ENCODE data around the gene FKBP10.

Gene FKBP10

GRCh38 chr17:41772218-41772585 lies 40.6 kb upstream of the FKBP10 start:
- H3K9me2 ChIP-seq (replicated peaks; ENCODE audit: low read depth, low read length), result no peaks in the 10 kb centered on the region
- no peak overlapping the region for H3K4me2 ChIP-seq (ENCODE audit: low read depth, low read length, poor library complexity, severe bottlenecking)
- peaks cover 59% of the 10 kb centered on the region; the same call in 1 of the 2 replicates for H3K36me3 ChIP-seq (ENCODE audit: insufficient read depth, low read length)
- H3K9ac ChIP-seq (ENCODE audit: low read depth, low read length, poor library complexity, severe bottlenecking), result no peak overlapping the region
- H3K79me2 ChIP-seq (ENCODE audit: insufficient read depth, low read length), result peaks cover 44% of the 10 kb centered on the region
- no peaks in the 10 kb centered on the region for H3K4me1 ChIP-seq (ENCODE audit: insufficient read depth, low read length, poor library complexity, severe bottlenecking)
- H3K27me3 ChIP-seq (ENCODE audit: insufficient read depth, low read length, poor library complexity, severe bottlenecking), result no peaks in the 10 kb centered on the region
- H4K20me1 ChIP-seq (ENCODE audit: insufficient read depth, low read length, poor library complexity, severe bottlenecking), result peaks cover 38% of the 10 kb centered on the region
- no peak overlapping the region for H2AFZ ChIP-seq (ENCODE audit: low read length)
- no peaks in the 10 kb centered on the region for H3K9me3 ChIP-seq (ENCODE audit: insufficient read depth, low read depth, low read length)
- H3F3A ChIP-seq (ENCODE audit: low read depth), result no peaks in the 10 kb centered on the region
- TF ChIP-seq EZH2phosphoT487 (IDR thresholded peaks at IDR 0.05; ENCODE audit: borderline replicate concordance), result no peak
- TF ChIP-seq, protein P1, sequence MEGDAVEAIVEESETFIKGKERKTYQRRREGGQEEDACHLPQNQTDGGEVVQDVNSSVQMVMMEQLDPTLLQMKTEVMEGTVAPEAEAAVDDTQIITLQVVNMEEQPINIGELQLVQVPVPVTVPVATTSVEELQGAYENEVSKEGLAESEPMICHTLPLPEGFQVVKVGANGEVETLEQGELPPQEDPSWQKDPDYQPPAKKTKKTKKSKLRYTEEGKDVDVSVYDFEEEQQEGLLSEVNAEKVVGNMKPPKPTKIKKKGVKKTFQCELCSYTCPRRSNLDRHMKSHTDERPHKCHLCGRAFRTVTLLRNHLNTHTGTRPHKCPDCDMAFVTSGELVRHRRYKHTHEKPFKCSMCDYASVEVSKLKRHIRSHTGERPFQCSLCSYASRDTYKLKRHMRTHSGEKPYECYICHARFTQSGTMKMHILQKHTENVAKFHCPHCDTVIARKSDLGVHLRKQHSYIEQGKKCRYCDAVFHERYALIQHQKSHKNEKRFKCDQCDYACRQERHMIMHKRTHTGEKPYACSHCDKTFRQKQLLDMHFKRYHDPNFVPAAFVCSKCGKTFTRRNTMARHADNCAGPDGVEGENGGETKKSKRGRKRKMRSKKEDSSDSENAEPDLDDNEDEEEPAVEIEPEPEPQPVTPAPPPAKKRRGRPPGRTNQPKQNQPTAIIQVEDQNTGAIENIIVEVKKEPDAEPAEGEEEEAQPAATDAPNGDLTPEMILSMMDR (conservative IDR thresholded peaks at IDR 0.05; ENCODE audit: low read length), result no peak
- H3K4me3 ChIP-seq (ENCODE audit: low read length, poor library complexity, severe bottlenecking), result no peak overlapping the region

DNA sequence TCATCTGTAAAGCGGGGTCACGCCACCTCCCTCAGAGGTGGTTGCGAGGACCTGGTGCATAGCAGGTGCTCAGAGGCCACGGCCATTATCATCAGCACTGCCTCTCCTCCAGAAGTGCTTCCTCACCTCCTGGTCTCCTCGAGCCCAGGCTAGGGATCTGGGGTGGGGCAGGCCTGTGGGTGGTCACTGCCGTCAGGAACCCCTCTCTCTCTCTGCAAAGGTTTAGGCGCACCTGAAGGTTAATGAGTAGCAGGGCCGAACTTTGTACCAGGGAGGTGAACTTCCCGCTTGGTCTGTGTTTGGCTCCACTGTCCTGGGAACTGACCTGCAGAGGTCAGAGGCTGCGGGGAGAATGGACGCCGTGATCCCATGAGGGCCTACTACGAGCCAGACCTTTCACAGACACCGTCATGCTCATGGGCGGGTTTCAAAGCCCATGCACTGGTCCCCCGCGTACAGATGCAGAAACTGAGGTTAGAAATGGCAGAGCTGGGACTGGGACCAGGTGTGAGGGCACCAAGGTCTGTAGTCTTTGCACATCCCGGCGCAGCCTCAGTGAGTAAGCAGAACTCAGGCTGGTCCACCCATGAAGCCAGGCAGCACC lies 40.1 kb upstream of the FKBP10 start:
- H3K79me2 ChIP-seq (ENCODE audit: insufficient read depth, low read length), result peaks cover 49% of the 10 kb centered on the region
- H3K9me2 ChIP-seq (replicated peaks; ENCODE audit: low read depth, low read length), result no peaks in the 10 kb centered on the region
- H4K20me1 ChIP-seq (ENCODE audit: insufficient read depth, low read length, poor library complexity, severe bottlenecking), result peaks cover 42% of the 10 kb centered on the region
- H3K27me3 ChIP-seq (ENCODE audit: insufficient read depth, low read length, poor library complexity, severe bottlenecking), result no peaks in the 10 kb centered on the region
- no peak overlapping the region for H3K4me3 ChIP-seq (ENCODE audit: low read length, poor library complexity, severe bottlenecking)
- H3K4me1 ChIP-seq (ENCODE audit: insufficient read depth, low read length, poor library complexity, severe bottlenecking), result no peaks in the 10 kb centered on the region
- no peaks in the 10 kb centered on the region for H3F3A ChIP-seq (ENCODE audit: low read depth)
- no peak overlapping the region for H3K9ac ChIP-seq (ENCODE audit: low read depth, low read length, poor library complexity, severe bottlenecking)
- H2AFZ ChIP-seq (ENCODE audit: low read length), result no peak overlapping the region
- peaks cover 59% of the 10 kb centered on the region; the same call in 1 of the 2 replicates for H3K36me3 ChIP-seq (ENCODE audit: insufficient read depth, low read length)
- no peak overlapping the region for H3K4me2 ChIP-seq (ENCODE audit: low read depth, low read length, poor library complexity, severe bottlenecking)
- H3K9me3 ChIP-seq (ENCODE audit: insufficient read depth, low read depth, low read length), result no peaks in the 10 kb centered on the region
- TF ChIP-seq, protein P1 (conservative IDR thresholded peaks at IDR 0.05; ENCODE audit: low read length), result no peak
- TF ChIP-seq EZH2phosphoT487 (IDR thresholded peaks at IDR 0.05; ENCODE audit: borderline replicate concordance), result no peak

DNA sequence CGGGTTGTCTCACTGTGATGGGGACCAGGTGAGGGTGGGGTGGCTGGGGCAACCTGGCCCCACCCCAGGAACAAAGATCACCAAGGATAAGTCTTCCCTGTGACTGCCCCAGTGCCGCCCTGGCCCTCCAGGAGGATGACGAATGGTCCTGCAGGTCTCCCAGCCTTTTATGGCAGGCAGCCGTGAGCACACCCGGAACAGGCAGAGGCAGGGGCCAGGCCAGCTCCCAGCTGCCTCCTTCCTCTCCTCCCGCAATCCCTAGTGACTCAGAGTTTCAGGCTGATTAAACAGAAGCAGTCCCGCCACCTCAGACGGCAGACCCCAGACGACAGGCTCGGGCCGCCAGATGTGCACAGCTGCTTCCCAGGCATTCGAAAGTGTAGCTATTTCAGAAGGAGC lies 39.6 kb upstream of the FKBP10 start:
- Histone ChIP-seq H3K4me2 (ENCODE audit: low read depth, low read length, poor library complexity, severe bottlenecking) (no peak overlapping the region), H3K4me3 (ENCODE audit: low read length, poor library complexity, severe bottlenecking) (no peak overlapping the region), H3K27me3 (ENCODE audit: insufficient read depth, low read length, poor library complexity, severe bottlenecking) (no peaks in the 10 kb centered on the region), H2AFZ (ENCODE audit: low read length) (no peak overlapping the region), H3K9ac (ENCODE audit: low read depth, low read length, poor library complexity, severe bottlenecking) (no peak overlapping the region), H3K9me2 (replicated peaks; ENCODE audit: low read depth, low read length) (no peaks in the 10 kb centered on the region), H3K4me1 (ENCODE audit: insufficient read depth, low read length, poor library complexity, severe bottlenecking) (no peaks in the 10 kb centered on the region), H3K36me3 (ENCODE audit: insufficient read depth, low read length) (peaks cover 56% of the 10 kb centered on the region; the same call in 1 of the 2 replicates), H3K79me2 (ENCODE audit: insufficient read depth, low read length) (peaks cover 54% of the 10 kb centered on the region), H3F3A (ENCODE audit: low read depth) (no peaks in the 10 kb centered on the region), H4K20me1 (ENCODE audit: insufficient read depth, low read length, poor library complexity, severe bottlenecking) (peaks cover 47% of the 10 kb centered on the region), H3K9me3 (ENCODE audit: insufficient read depth, low read depth, low read length) (no peaks in the 10 kb centered on the region)
- no peak for TF ChIP-seq EZH2phosphoT487 (IDR thresholded peaks at IDR 0.05; ENCODE audit: borderline replicate concordance)
- TF ChIP-seq, protein P1 (conservative IDR thresholded peaks at IDR 0.05; ENCODE audit: low read length), result no peak
